Measurements from ENCODE around the gene ITGB2.

ITGB2 gene

GRCh38 chr21:44865561-44866280 is 55.0 kb downstream of the ITGB2 start:
- DNase-seq = peak; percentile 62
- in situ Hi-C loops (cut with MboI; ENCODE audit: low pct_unique_long_range_greater_than_20kb, low sequenced_read_pairs) = no loop called here

- in situ Hi-C loops (cut with MboI; ENCODE audit: low pct_unique_long_range_greater_than_20kb, low sequenced_read_pairs) = no loop called here
- no peak for DNase-seq
Measured at GRCh38 chr21:44862869-44863685, 57.6 kb downstream of the ITGB2 start.

- in situ Hi-C loops (cut with MboI; ENCODE audit: low pct_unique_long_range_greater_than_20kb, low sequenced_read_pairs) = no loop called here
- no peak for DNase-seq
Measured at GRCh38 chr21:44858791-44859190, 61.9 kb downstream of the ITGB2 start.

GRCh38 chr21:44858291-44858690 is 62.4 kb downstream of the ITGB2 start:
- in situ Hi-C loops (cut with MboI; ENCODE audit: low pct_unique_long_range_greater_than_20kb, low sequenced_read_pairs) = no loop called here
- DNase-seq = no peak

GRCh38 chr21:44857127-44857892 is 63.4 kb downstream of the ITGB2 start:
- no peak for DNase-seq
- in situ Hi-C loops (cut with MboI; ENCODE audit: low pct_unique_long_range_greater_than_20kb, low sequenced_read_pairs) = no loop called here

- in situ Hi-C loops (cut with MboI; ENCODE audit: low pct_unique_long_range_greater_than_20kb, low sequenced_read_pairs) = no loop called here
- no peak for DNase-seq
Measured at GRCh38 chr21:44856131-44856530, 64.6 kb downstream of the ITGB2 start.

- DNase-seq = no peak
- in situ Hi-C loops (cut with MboI; ENCODE audit: low pct_unique_long_range_greater_than_20kb, low sequenced_read_pairs) = no loop called here
Measured at GRCh38 chr21:44855572-44855971, 65.1 kb downstream of the ITGB2 start.

GRCh38 chr21:44854664-44855446 is 65.8 kb downstream of the ITGB2 start:
- no peak for DNase-seq
- in situ Hi-C loops (cut with MboI; ENCODE audit: low pct_unique_long_range_greater_than_20kb, low sequenced_read_pairs) = no loop called here

GRCh38 chr21:44854391-44854663 is 66.4 kb downstream of the ITGB2 start:
- no peak for DNase-seq
- in situ Hi-C loops (cut with MboI; ENCODE audit: low pct_unique_long_range_greater_than_20kb, low sequenced_read_pairs) = no loop called here

- no peak for DNase-seq
Measured at GRCh38 chr21:44853601-44854390, 66.9 kb downstream of the ITGB2 start.

GRCh38 chr21:44850905-44851657 is 69.6 kb downstream of the ITGB2 start:
- no peak for DNase-seq
- in situ Hi-C loops (cut with MboI; ENCODE audit: low pct_unique_long_range_greater_than_20kb, low sequenced_read_pairs) = no loop called here

More at GRCh38 chr21:44853601-44854390, 66.9 kb downstream of the ITGB2 start:
- in situ Hi-C loops (cut with MboI; ENCODE audit: low pct_unique_long_range_greater_than_20kb, low sequenced_read_pairs) = no loop called here

- no peak for DNase-seq
- in situ Hi-C loops (cut with MboI; ENCODE audit: low pct_unique_long_range_greater_than_20kb, low sequenced_read_pairs) = no loop called here
Measured at GRCh38 chr21:44850208-44850800, 70.4 kb downstream of the ITGB2 start.

GRCh38 chr21:44849616-44850130 is 71.0 kb downstream of the ITGB2 start:
- in situ Hi-C loops (cut with MboI; ENCODE audit: low pct_unique_long_range_greater_than_20kb, low sequenced_read_pairs) = no loop called here
- DNase-seq = no peak

GRCh38 chr21:44848821-44849521 is 71.7 kb downstream of the ITGB2 start:
- no peak for DNase-seq
- in situ Hi-C loops (cut with MboI; ENCODE audit: low pct_unique_long_range_greater_than_20kb, low sequenced_read_pairs) = no loop called here

GRCh38 chr21:44847261-44848056 is 73.2 kb downstream of the ITGB2 start:
- DNase-seq = no peak
- in situ Hi-C loops (cut with MboI; ENCODE audit: low pct_unique_long_range_greater_than_20kb, low sequenced_read_pairs) = no loop called here

Measured in KBM-7 (cell line).